ENCODE results near the gene NPAS4. TPM values are rescaled to one million over a fixed set of nuclear protein-coding genes. Genes with fewer than 3 reads are reported as not detected.

The NPAS4 gene
- total and polyA plus RNA-seq, 2 of the 13 experiments (the other 11 are each of a cell fraction or from before 2014, with no cell fraction given): not detected

- TF ChIP-seq IKZF5 (CRISPR knock-in tag; IDR thresholded peaks at IDR 0.05): peak; percentile 100
- peak; percentile 99 for TF ChIP-seq BCL6 (CRISPR knock-in tag; IDR thresholded peaks at IDR 0.05)
- TF ChIP-seq CBX5 (CRISPR knock-in tag; IDR thresholded peaks at IDR 0.05; ENCODE audit: borderline replicate concordance): peak; percentile 100
- no peak for TF ChIP-seq KDM5A (IDR thresholded peaks at IDR 0.05; ENCODE audit: borderline replicate concordance, low read length)
- TF ChIP-seq ZNF780A (CRISPR knock-in tag; IDR thresholded peaks at IDR 0.05): peak; percentile 100
- peak; percentile 100 for TF ChIP-seq BORCS8-MEF2B (CRISPR knock-in tag; IDR thresholded peaks at IDR 0.05)
- peak; percentile 100 for TF ChIP-seq ZNF34 (CRISPR knock-in tag; IDR thresholded peaks at IDR 0.05; ENCODE audit: borderline replicate concordance)
- TF ChIP-seq KLF9 (CRISPR knock-in tag; IDR thresholded peaks at IDR 0.05; ENCODE audit: low read depth): peak; percentile 100
- TF ChIP-seq MTF2 (CRISPR knock-in tag; IDR thresholded peaks at IDR 0.05; ENCODE audit: borderline replicate concordance): peak; percentile 100
- no peak for TF ChIP-seq NBN (conservative IDR thresholded peaks at IDR 0.05)
- peak; percentile 100 for TF ChIP-seq ZNF354B (CRISPR knock-in tag; IDR thresholded peaks at IDR 0.05)
- TF ChIP-seq NR0B2 (CRISPR knock-in tag; IDR thresholded peaks at IDR 0.05): peak; percentile 100
- TF ChIP-seq ATF1 (CRISPR knock-in tag; IDR thresholded peaks at IDR 0.05): peak; percentile 92
- peak; percentile 99 for TF ChIP-seq DRAP1 (CRISPR knock-in tag; IDR thresholded peaks at IDR 0.05)
- peak; percentile 100 for TF ChIP-seq ZBTB25 (CRISPR knock-in tag; IDR thresholded peaks at IDR 0.05)
- no peak for TF ChIP-seq RFX1 (IDR thresholded peaks at IDR 0.05)
- peak; percentile 95 for TF ChIP-seq GMEB2 (CRISPR knock-in tag; IDR thresholded peaks at IDR 0.05; ENCODE audit: low read depth)
Measured at GRCh38 chr11:66421492-66422205, 814 bp downstream of the NPAS4 start (continued).

Measured in HepG2 (cell line).